Limb (tissue), 2 donors: Measurements from ENCODE around the gene SELENOO.

Experiments
- DNase-seq, 2 donors: peaks; one replicate each; pipeline ENCODE4 v3.0.0-alpha.2; 2016; ENCODE audit errors: extremely low spot score in 2 of 2

SELENOO gene

GRCh38 chr22:50216055-50216683, 15.4 kb downstream of the SELENOO start:
- no peak for DNase-seq

DNA sequence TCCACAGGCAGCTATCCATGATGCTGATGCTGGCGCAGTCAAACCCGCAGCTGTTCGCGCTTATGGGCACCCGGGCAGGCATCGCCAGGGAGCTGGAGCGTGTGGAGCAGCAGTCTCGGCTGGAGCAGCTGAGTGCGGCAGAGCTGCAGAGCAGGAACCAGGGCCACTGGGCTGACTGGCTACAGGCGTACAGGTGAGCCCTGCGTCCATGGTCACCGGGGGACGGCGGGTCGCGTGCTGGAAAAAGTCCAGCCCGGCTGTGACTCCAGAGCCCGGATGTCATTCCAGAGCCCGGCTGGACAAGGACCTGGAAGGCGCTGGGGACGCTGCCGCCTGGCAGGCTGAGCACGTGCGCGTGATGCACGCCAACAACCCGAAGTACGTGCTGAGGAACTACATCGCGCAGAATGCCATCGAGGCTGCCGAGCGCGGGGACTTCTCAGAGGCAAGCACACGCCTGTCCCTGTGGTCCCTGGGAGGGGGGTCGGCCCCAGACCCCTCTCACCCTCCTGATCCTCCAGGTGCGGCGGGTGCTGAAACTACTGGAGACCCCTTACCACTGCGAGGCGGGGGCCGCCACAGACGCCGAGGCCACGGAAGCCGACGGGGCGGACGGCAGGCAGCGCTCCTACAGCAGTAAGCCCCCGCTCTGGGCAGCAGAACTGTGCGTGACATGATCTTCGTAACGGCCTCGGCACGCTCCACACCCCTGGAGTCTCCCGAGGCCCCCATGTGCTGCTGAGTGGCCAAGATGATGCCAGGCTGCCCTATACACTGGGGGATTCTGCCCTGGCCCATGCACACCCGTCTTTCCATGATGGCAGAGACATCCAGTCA, 16.1 kb downstream of the SELENOO start:
- DNase-seq, result peak in 1 of 2 donors; percentile 27

GRCh38 chr22:50217543-50218152, 16.8 kb downstream of the SELENOO start:
- DNase-seq, result peak in 1 of 2 donors; percentile 31

DNA sequence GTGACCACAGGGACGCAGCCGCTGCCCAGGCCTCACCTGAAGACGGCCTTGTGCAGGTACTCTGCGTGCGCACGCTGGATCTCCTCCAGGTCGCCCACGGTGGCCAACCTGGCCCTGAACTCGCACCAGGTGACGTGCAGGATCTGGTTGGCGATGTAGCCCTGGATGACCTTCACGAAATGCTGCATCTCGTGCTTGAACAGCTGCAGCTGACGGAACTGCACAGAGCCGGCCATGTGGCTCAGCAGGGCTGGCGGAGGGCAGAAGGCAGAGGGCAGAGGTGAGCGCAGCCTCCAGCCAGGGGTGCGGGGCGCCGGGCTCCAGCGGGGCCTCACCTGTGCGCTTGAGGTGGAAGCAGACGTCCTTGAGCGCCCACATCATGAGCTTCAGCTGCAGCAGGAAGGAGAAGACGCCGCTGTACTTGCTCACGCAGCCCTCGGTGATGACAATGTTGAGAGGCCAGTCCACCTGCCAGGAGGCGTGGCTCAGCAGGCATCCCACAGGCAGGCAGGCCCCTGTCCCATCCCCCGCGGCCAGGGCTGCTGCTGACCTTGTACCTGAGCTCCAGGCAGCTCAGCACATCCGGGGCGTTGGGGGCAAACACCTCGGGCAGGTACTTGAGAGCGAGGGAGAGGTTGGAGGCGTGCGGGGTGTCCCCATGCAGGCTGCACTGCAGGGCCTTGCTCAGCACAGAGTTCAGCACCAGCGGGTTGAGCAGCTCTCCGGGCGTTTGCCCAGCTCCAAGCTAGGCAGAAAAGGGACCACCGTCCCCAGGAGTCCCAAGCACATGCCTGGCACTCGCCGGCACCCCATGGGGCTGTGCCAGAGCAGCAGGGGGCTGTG, 17.6 kb downstream of the SELENOO start:
- DNase-seq, result peak in 1 of 2 donors; percentile 39

DNA sequence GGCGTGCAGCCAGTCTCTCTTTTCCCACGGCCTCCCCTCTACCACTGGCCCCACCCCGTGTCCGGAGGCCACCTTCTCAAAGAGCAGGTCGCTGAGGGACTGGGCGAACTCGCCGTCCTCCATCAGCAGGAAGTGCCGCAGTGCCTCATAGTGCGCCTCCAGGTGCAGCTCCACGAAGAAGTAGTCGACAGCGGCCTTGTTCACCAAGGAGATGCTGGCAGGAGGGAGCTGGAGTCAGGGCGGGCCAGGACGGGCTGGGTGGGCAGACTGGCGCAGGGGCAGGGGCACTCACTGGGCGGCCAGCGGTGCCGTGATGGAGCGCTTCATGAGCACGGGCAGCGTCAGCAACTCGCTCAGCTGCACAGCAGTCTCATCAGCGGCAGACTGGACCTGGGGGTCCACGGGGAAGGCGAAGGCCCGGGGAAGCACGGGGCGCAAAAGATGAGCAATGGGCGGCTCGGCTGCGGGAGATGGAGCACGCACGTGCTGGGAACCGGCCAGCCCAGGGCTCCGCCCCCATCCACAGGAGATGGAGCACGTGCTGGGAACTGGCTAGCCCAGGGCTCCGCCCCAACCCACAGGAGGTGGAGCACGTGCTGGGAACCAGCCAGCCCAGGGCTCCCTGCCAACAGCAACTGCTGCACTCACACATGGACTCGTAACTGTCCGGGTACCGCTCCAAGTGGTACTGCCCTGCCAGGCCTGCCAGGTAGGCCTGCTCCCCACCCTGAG, 18.4 kb downstream of the SELENOO start:
- DNase-seq, result peak in 1 of 2 donors; percentile 87

DNA sequence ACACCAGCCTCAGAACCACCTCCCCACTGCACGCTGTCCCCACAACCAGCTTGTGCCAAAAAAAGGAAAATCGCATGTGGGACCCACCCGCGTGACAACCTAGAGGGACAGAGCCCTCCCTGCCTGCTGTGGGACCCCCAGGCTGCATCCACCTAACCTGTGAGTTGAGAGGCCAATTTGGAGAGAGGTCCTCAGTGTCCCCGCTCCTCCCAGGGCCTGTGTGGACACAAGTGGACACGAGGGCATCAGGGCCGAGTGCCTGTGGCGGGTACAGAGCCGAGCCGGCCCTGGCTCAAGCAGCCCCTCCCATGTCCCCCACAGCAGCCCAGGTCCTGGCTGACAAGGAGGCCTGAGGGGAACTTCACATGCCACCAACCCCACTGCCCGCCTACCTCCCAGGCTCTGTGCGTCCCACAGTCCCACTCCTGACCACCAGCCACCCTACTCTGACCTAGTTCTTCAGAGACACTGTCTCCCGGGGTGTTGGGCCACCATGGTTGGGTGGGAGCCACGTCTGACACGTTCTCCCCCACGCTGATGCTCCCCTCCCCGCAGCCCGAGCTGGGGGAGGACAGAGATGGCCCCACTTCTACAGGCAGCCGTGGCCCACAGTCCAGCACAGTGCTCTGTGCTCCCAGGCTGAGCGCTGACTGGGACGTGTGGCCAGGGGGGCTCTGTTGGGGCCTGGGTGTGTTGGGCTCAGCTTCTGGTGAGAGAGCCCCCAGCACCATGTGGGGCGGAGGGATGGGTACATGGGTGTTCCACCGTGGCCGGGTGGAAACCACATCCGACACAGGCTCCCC, 19.2 kb downstream of the SELENOO start:
- DNase-seq, result no peak

- DNase-seq, result peak in 1 of 2 donors; percentile 20
Observed at GRCh38 chr22:50220603-50221409, 20.0 kb downstream of the SELENOO start.

- DNase-seq, result peak in 1 of 2 donors; percentile 23
Observed at GRCh38 chr22:50221410-50222300, 20.8 kb downstream of the SELENOO start.

DNA sequence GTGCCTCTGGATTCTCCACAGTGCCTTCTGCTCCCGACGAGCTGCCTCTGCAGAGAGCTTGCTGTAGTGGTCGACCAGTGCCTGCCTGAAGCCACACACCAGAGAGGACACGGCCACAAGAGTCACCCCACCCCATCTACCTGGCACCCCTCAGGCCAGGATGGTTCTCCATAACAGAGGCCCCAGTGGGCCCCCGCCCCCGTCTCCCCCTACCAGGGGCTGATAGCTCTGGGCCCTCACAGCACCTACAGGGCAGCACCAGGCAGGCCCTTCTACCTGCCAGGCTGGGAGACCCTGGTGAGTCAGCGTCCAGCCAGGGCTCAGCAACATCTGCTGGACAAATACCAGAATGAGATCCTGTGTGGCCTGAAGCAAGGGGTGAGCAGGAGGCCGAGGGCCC, 21.7 kb downstream of the SELENOO start:
- no peak for DNase-seq

DNA sequence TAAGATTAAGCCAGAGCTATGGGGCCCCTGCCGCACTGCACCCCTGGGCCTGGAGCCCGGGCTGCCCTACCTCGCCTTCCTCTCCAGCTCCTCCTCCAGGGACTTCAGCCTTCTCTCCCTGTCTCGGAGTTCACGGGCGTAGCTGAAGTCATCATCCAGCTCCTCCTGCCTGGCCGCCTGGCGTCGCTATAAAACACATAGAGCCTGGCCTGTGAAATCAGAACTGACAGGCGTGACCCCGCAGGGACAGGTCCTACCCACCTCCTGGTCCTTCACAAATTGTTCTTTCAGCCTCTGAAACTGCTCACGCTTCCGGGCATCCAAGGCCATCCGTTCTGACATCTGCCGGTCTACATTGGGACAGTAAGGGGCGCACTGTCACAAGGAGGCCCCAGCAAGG, 23.3 kb downstream of the SELENOO start:
- peak in 1 of 2 donors; percentile 12 for DNase-seq

DNA sequence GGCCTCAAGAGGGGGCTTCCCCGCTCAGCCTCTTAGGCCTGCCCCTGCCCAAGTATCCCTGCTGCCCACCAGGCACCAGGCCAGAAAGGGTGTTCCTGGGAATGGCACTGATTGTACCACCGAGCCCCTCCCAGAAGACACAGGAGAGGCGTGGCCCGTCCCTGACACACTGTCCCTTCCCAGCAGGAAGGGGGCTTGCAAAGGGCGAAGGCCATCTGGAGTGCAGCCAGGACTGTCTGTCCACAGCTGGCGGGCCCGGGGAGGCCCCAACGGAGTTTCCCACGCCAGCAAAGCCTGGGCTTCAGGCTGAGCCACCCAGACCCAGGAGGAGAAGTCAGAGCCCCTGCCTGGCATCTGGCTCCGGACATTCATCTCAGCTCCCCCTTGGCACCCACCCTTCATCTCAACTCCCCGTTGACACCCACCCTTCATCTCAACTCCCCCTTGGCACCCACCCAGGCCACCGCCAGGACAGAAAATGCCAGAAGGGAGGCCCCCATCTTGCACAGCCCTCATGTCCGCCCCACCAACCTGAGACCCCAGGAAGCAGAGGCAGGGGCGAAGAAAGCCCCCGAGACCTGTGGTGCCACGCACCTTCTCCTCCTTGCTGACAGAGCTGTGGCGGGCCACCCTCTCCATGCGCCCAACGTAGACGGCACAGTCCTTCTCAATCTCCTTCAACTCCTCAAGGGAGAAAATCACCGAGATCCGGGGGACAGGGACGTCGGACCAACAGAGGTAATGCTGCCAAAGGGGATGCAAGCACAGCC, 24.6 kb downstream of the SELENOO start:
- DNase-seq, result peak in 1 of 2 donors; percentile 29

- peak in 1 of 2 donors; percentile 25 for DNase-seq
Observed at GRCh38 chr22:50226063-50226874, 25.5 kb downstream of the SELENOO start.

DNA sequence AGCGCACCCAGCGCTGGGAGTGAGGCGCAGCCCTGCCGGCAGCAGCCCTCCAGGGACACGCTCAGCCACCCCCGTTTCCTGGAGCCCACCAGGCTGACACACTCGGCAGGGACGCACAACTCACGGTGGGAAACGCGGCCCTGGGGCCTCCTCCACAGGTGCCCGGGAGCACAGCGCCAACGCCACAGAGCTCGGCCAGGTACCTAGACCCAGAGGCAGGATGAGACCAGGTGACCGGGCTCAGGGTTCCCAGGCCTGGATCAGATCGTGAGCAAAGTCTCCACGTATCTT, 26.0 kb downstream of the SELENOO start:
- no peak for DNase-seq

- DNase-seq, result peak in 1 of 2 donors; percentile 21
Observed at GRCh38 chr22:50227579-50228215, 26.9 kb downstream of the SELENOO start.

DNA sequence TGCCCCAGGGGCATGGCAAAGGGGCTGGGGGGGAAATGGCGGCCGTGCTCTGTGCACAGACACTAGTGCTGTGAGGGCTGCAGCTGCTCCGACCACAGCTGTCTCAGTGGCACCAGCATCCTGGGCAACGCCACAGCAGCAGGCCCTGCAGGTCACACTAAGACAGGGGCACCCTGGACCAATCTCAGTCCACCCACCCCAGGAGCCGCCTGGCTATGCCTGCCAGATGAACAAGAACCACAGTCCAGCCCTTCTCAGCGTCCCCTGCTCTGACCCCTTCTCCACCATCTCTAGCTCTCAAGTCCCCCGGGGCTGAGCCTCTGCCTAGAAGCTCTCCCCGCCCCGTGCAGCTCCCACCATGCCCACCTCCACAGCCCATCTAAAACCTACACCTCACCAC, 27.6 kb downstream of the SELENOO start:
- DNase-seq, result no peak

GRCh38 chr22:50229370-50229769, 28.6 kb downstream of the SELENOO start:
- DNase-seq, result no peak
